Prostate gland (tissue), 2 donors: Measurements from ENCODE around the gene ANKMY2. TPM values are rescaled to one million over a fixed set of nuclear protein-coding genes. Genes with fewer than 3 reads are reported as not detected.
"Not testable (repeated sequence)": the region's sequence is repeated elsewhere in the genome, so short reads cannot be mapped to it uniquely, and the experiment has no call there.

Experiments used
- DNase-seq: peaks from one replicate; pipeline ENCODE4 v3.0.0-alpha.2; 2019; ENCODE audit warnings: low spot score
- H3K27ac ChIP-seq, 2 donors: fragments of 200-600 bp; sonication (generic); 2 replicates each; pipeline ENCODE4 v1.5.1; 2017 to 2019
- H3K27me3 ChIP-seq: fragments of 200-600 bp; sonication (generic); replicated peaks from 2 replicates; pipeline ENCODE4 v1.5.1; 2019; ENCODE audit not compliant: insufficient read depth
- H3K36me3 ChIP-seq, 2 donors: fragments of 200-600 bp; sonication (generic); 1 replicate in 1 of 2; 2 replicates in 1 of 2; pipeline versions ENCODE4 v1.5.1 to v1.8.1; 2017 to 2019
- H3K4me1 ChIP-seq: fragments of 200-600 bp; sonication (generic); replicated peaks from 2 replicates; pipeline ENCODE4 v1.5.1; 2019
- H3K4me3 ChIP-seq, 2 donors: fragments of 200-600 bp; sonication (generic); 2 replicates each; pipeline ENCODE4 v1.5.1; 2017 to 2019
- H3K9me3 ChIP-seq: fragments of 200-600 bp; sonication (generic); 2 replicates; pipeline ENCODE4 v1.5.1; 2017
- POLR2A ChIP-seq: fragments of 450-650 bp; IDR thresholded peaks from one replicate; pipeline ENCODE4 v1.6.1; 2016; ENCODE audit warnings: antibody characterized with exemption, mild to moderate bottlenecking
- POLR2AphosphoS5 ChIP-seq: sonication (generic); formaldehyde crosslinking; IDR thresholded peaks from one replicate; pipeline ENCODE4 v1.6.1; 2017; ENCODE audit warnings: antibody characterized with exemption
- WGBS: methylation state at CpG from one replicate; pipeline ENCODE4 v1.1.5; 2018; 5-methylcytosine and 5-hydroxymethylcytosine counted together
- intact Hi-C: fragments of 100-400 bp; cut with DNase I; formaldehyde crosslinking; loops from one replicate; pipeline ENCODE4 v1.14.2; 2022
- total RNA-seq, 2 donors: library from RNA; depleted of rRNA; stranded (reverse); fragments of >200 nt; gene quantifications; one replicate each; pipeline ENCODE4 v1.1.0, GENCODE V29; 2016
- TF ChIP-seq, protein P1 (sequence below), 4 experiments: fragments of 200-600 bp in 2 of 4; fragments of 450-650 bp in 2 of 4; sonication (generic) in 2 of 4; IDR thresholded peaks; 1 replicate in 3 of 4; 2 replicates in 1 of 4; pipeline ENCODE4 v1.5.1; 2016 to 2019; ENCODE audit warnings: antibody characterized with exemption in 4 of 4, mild to moderate bottlenecking in 2 of 4, moderate library complexity in 2 of 4

The ANKMY2 gene
- total RNA-seq, 2 donors from 2014 or later, result 15.5 to 16.4 TPM

- TF ChIP-seq POLR2A (no peak), POLR2AphosphoS5 (no peak)
- TF ChIP-seq, protein P1, sequence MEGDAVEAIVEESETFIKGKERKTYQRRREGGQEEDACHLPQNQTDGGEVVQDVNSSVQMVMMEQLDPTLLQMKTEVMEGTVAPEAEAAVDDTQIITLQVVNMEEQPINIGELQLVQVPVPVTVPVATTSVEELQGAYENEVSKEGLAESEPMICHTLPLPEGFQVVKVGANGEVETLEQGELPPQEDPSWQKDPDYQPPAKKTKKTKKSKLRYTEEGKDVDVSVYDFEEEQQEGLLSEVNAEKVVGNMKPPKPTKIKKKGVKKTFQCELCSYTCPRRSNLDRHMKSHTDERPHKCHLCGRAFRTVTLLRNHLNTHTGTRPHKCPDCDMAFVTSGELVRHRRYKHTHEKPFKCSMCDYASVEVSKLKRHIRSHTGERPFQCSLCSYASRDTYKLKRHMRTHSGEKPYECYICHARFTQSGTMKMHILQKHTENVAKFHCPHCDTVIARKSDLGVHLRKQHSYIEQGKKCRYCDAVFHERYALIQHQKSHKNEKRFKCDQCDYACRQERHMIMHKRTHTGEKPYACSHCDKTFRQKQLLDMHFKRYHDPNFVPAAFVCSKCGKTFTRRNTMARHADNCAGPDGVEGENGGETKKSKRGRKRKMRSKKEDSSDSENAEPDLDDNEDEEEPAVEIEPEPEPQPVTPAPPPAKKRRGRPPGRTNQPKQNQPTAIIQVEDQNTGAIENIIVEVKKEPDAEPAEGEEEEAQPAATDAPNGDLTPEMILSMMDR (IDR thresholded peaks at IDR 0.05), result no peak
- intact Hi-C loops, result loop anchor here (10.0 kb wide), 1 partner anchor 311 kb away; no protein-coding TSS in a partner anchor
- Histone ChIP-seq H3K36me3 (no peaks in the 10 kb centered on the region), H3K27ac (no peak overlapping the region), H3K4me1 (no peaks in the 10 kb centered on the region), H3K27me3 (no peaks in the 10 kb centered on the region), H3K4me3 (no peak overlapping the region), H3K9me3 (no peaks in the 10 kb centered on the region)
- no peak for DNase-seq
Observed at GRCh38 chr7:16603633-16604032, 41.9 kb downstream of the ANKMY2 start.

DNA sequence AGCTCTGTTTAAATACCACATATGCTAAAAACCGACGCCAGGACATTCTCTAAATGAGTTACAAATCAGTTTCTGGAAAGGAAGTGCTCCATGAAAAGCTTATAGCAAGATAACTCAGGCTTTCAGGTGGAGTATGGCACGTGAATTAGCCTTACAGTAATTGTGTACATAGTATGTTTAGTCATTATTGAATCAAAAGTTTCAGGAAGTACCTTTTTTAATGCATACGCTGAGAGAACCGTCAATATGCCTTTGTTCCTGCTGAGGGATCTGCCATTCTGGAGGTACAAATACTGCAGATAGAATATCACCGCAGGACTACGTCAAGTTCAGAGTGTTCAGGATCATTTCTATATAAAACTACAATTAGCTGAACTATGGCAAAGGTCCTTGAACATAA lies 45.7 kb downstream of the ANKMY2 start:
- no peak for DNase-seq
- Histone ChIP-seq H3K4me3 (no peak overlapping the region), H3K4me1 (no peaks in the 10 kb centered on the region), H3K9me3 (no peaks in the 10 kb centered on the region), H3K36me3 (no peaks in the 10 kb centered on the region), H3K27ac (no peak overlapping the region), H3K27me3 (no peaks in the 10 kb centered on the region)
- intact Hi-C loops, result loop anchor here (10.0 kb wide), 1 partner anchor 315 kb away; no protein-coding TSS in a partner anchor
- 47% methylated on average over 7 of the region's 7 CpGs for WGBS
- TF ChIP-seq POLR2A, result no peak
- TF ChIP-seq, protein P1 (IDR thresholded peaks at IDR 0.05), result no peak
- peak; percentile 30 for TF ChIP-seq POLR2AphosphoS5

- Histone ChIP-seq H3K4me3 (no peak overlapping the region), H3K9me3 (no peaks in the 10 kb centered on the region), H3K4me1 (no peaks in the 10 kb centered on the region), H3K27me3 (no peaks in the 10 kb centered on the region), H3K27ac (no peak overlapping the region), H3K36me3 (no peaks in the 10 kb centered on the region)
- WGBS, result 55% methylated on average over 4 of the region's 4 CpGs
- DNase-seq, result no peak
- intact Hi-C loops, result no loop called here
- TF ChIP-seq POLR2A (no peak), POLR2AphosphoS5 (no peak)
- TF ChIP-seq, protein P1 (IDR thresholded peaks at IDR 0.05), result no peak
Observed at GRCh38 chr7:16598015-16598414, 47.5 kb downstream of the ANKMY2 start.

DNA sequence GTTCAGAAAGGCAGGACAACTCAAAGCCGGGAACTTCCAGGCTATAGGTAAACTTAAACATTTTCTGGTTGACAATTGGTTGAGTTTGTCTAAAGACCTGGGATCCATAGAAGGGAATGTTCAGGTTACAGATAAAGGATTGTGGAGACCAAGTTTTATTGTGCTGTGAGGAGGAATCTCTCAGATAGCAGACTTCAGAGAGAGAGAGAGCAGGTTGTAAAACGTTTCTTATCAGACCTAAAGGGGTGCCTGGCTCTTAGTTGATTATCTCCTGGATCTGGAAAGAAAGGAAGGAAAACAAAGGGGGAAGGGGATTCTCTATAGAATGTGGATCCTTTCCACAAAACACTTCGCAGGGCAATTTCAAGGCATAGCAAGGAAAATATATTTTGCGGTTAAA lies 50.0 kb downstream of the ANKMY2 start:
- H3K4me3 ChIP-seq, H3K27me3 ChIP-seq, H3K4me1 ChIP-seq, H3K27ac ChIP-seq, intact Hi-C loops, H3K9me3 ChIP-seq, DNase-seq, H3K36me3 ChIP-seq: not testable (repeated sequence)
- WGBS, result 65% methylated on average over 4 of the region's 4 CpGs

GRCh38 chr7:16594676-16595075 lies 50.9 kb downstream of the ANKMY2 start:
- no peak for DNase-seq
- H3K4me1 ChIP-seq, result no peaks in the 10 kb centered on the region
- intact Hi-C loops, result no loop called here
- no peaks in the 10 kb centered on the region for H3K9me3 ChIP-seq
- no peak overlapping the region for H3K4me3 ChIP-seq
- no peak overlapping the region for H3K27ac ChIP-seq
- WGBS, result 83% methylated on average over 1 of the region's 1 CpG
- TF ChIP-seq POLR2AphosphoS5, result no peak
- TF ChIP-seq, protein P1 (IDR thresholded peaks at IDR 0.05), result no peak
- TF ChIP-seq POLR2A, result no peak
- no peaks in the 10 kb centered on the region for H3K36me3 ChIP-seq
- no peaks in the 10 kb centered on the region for H3K27me3 ChIP-seq
